MM.1S (cell line): ENCODE measurements around the gene MTMR2.

Experiments used
- DNase-seq: peaks from one replicate; pipeline ENCODE4 v3.0.0-alpha.2; 2015
- H2AFZ ChIP-seq: fragments of 300-600 bp; sonication (generic); 2 replicates; pipeline ENCODE4 v1.6.0; 2016; ENCODE audit warnings: antibody characterized with exemption, low read length
- H3F3A ChIP-seq: fragments of 300-600 bp; sonication (generic); 2 replicates; pipeline ENCODE4 v1.6.1; 2016; ENCODE audit warnings: mild to moderate bottlenecking, antibody characterized with exemption, low read length, moderate library complexity, mixed read lengths; ENCODE audit not compliant: insufficient read depth
- H3K27ac ChIP-seq: fragments of 300-600 bp; sonication (generic); 2 replicates; pipeline ENCODE4 v1.5.1; 2016; ENCODE audit warnings: mild to moderate bottlenecking, low read length
- H3K27me3 ChIP-seq: fragments of 300-600 bp; sonication (generic); replicated peaks from 2 replicates; pipeline ENCODE4 v1.6.0; 2016; ENCODE audit warnings: low read length; ENCODE audit not compliant: insufficient read depth
- H3K36me3 ChIP-seq: fragments of 300-600 bp; sonication (generic); replicated peaks from 2 replicates; pipeline ENCODE4 v1.6.1; 2016; ENCODE audit warnings: mild to moderate bottlenecking, low read length, mixed read lengths; ENCODE audit not compliant: insufficient read depth
- H3K4me1 ChIP-seq: fragments of 300-600 bp; sonication (generic); 2 replicates; pipeline ENCODE4 v1.6.1; 2016; ENCODE audit warnings: low read length, mixed read lengths
- H3K4me2 ChIP-seq: fragments of 300-600 bp; sonication (generic); 2 replicates; pipeline ENCODE4 v1.6.0; 2016; ENCODE audit warnings: low read depth, low read length
- H3K4me3 ChIP-seq: fragments of 300-600 bp; sonication (generic); 2 replicates; pipeline ENCODE4 v1.5.1; 2016; ENCODE audit warnings: low read length, mixed read lengths
- H3K79me2 ChIP-seq: fragments of 300-600 bp; sonication (generic); 2 replicates; pipeline ENCODE4 v1.6.1; 2016; ENCODE audit warnings: mixed run types, low read length, mixed read lengths
- H3K9ac ChIP-seq: fragments of 300-600 bp; sonication (generic); 2 replicates; pipeline ENCODE4 v1.6.1; 2016; ENCODE audit warnings: low read length, mixed read lengths
- H3K9me2 ChIP-seq: fragments of 300-600 bp; sonication (generic); replicated peaks from 2 replicates; pipeline ENCODE4 v1.6.1; 2016; ENCODE audit warnings: mild to moderate bottlenecking, low read length, mixed read lengths; ENCODE audit not compliant: insufficient read depth
- H3K9me3 ChIP-seq: fragments of 300-600 bp; sonication (generic); replicated peaks from 2 replicates; pipeline ENCODE4 v1.6.1; 2016; ENCODE audit warnings: mild to moderate bottlenecking, low read length, mixed read lengths; ENCODE audit not compliant: insufficient read depth
- H4K20me1 ChIP-seq: fragments of 300-600 bp; sonication (generic); 2 replicates; pipeline ENCODE4 v1.6.1; 2016; ENCODE audit warnings: mild to moderate bottlenecking, low read length, moderate library complexity, mixed read lengths; ENCODE audit not compliant: insufficient read depth
- CTCF ChIP-seq: fragments of 300-600 bp; sonication (generic); IDR thresholded peaks from 2 replicates; pipeline ENCODE4 v1.5.1; 2016; ENCODE audit warnings: antibody characterized with exemption, low read length, mixed read lengths
- EZH2 ChIP-seq: fragments of 300-600 bp; sonication (generic); optimal IDR thresholded peaks from 2 replicates; pipeline ENCODE3; 2017; ENCODE audit warnings: low read depth, mild to moderate bottlenecking, antibody characterized with exemption, low read length, mixed read lengths
- EZH2phosphoT487 ChIP-seq: fragments of 300-600 bp; sonication (generic); IDR thresholded peaks from 2 replicates; pipeline ENCODE4 v1.6.1; 2018; ENCODE audit warnings: antibody characterized with exemption, low read length

Gene MTMR2

GRCh38 chr11:95930948-95931347 is 7.0 kb upstream of the MTMR2 start:
- Histone ChIP-seq H2AFZ (no peak overlapping the region), H3K4me2 (no peak overlapping the region), H3K9me3 (no peaks in the 10 kb centered on the region), H4K20me1 (no peaks in the 10 kb centered on the region), H3K9me2 (no peaks in the 10 kb centered on the region), H3K27me3 (no peaks in the 10 kb centered on the region), H3K27ac (no peak overlapping the region), H3K4me3 (no peak overlapping the region), H3K4me1 (no peaks in the 10 kb centered on the region), H3F3A (no peaks in the 10 kb centered on the region), H3K36me3 (no peaks in the 10 kb centered on the region), H3K9ac (no peak overlapping the region), H3K79me2 (no peaks in the 10 kb centered on the region)
- DNase-seq: no peak
- TF ChIP-seq EZH2 (no peak), EZH2phosphoT487 (no peak), CTCF (no peak)

DNA sequence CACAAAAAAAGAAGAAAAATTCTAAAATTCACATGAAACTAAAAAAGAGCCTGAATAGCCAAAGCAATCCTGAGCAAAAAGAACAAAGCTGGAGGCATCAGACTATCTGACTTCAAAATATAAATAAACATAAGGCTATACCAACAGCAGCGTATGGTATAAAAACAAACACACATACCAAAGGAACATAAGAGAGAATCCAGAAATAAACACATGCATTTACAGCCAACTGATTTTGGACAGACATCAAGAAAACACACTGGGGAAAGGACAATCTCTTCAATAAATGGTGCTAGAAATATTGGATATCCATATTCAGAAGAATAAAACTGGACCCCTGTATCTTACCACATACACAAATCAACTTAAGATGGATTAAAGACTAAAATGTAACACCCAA is 2.8 kb upstream of the MTMR2 start:
- H3K27ac ChIP-seq: no peak overlapping the region
- TF ChIP-seq CTCF (no peak), EZH2 (no peak), EZH2phosphoT487 (no peak)
- H3K36me3 ChIP-seq: no peaks in the 10 kb centered on the region
- no peak overlapping the region for H2AFZ ChIP-seq
- no peak overlapping the region for H3K4me2 ChIP-seq
- H3K9me3 ChIP-seq: no peaks in the 10 kb centered on the region
- H3K27me3 ChIP-seq: no peaks in the 10 kb centered on the region
- no peak overlapping the region for H3K9ac ChIP-seq
- H3K9me2 ChIP-seq: no peaks in the 10 kb centered on the region
- 0 out of 2 replicates have a peak, but pooled peaks cover 3% of the 10 kb centered on the region for H3K79me2 ChIP-seq
- H3K4me1 ChIP-seq: 0 out of 2 replicates have a peak, but pooled peaks cover 9% of the 10 kb centered on the region
- no peaks in the 10 kb centered on the region for H4K20me1 ChIP-seq
- no peak overlapping the region for H3K4me3 ChIP-seq
- peaks cover 21% of the 10 kb centered on the region for H3F3A ChIP-seq
- no peak for DNase-seq

DNA sequence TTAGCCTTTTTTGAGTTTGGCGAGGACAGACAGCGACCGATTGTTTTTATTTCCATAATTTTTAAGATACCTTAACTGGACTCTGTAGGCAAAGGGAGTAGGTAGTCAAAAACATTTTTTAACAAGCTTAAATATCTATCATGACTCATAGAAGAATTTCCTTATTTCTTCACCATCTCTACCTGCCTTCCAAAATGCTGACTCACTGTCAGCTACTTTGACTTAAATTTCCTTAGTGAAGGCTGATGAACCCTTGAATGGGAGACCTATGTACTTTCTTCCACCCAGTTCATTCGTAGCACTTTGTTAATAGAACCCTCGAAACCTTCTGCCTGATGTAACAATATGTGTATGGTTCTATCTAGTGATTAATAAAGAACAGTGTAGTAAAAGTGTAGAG is 1.1 kb upstream of the MTMR2 start:
- no peaks in the 10 kb centered on the region for H3K9me2 ChIP-seq
- no peak for TF ChIP-seq EZH2phosphoT487
- TF ChIP-seq EZH2: no peak
- no peak for TF ChIP-seq CTCF
- H3K4me2 ChIP-seq: peak overlapping the region; percentile 85
- H2AFZ ChIP-seq: no peak overlapping the region
- H3K4me3 ChIP-seq: peak overlapping the region; percentile 99; the same call in 1 of the 2 replicates
- H3K27ac ChIP-seq: no peak overlapping the region
- H3K4me1 ChIP-seq: 0 out of 2 replicates have a peak, but pooled peaks cover 9% of the 10 kb centered on the region
- no peaks in the 10 kb centered on the region for H3K36me3 ChIP-seq
- H3K27me3 ChIP-seq: no peaks in the 10 kb centered on the region
- peak; percentile 12 for DNase-seq
- no peak overlapping the region for H3K9ac ChIP-seq
- no peaks in the 10 kb centered on the region for H4K20me1 ChIP-seq
- H3K79me2 ChIP-seq: peaks cover 3% of the 10 kb centered on the region; the same call in 1 of the 2 replicates
- peaks cover 21% of the 10 kb centered on the region for H3F3A ChIP-seq
- no peaks in the 10 kb centered on the region for H3K9me3 ChIP-seq
